Motor neuron (in vitro differentiated cells): ENCODE data around the gene RBM38. TPM values are rescaled to one million over a fixed set of nuclear protein-coding genes. Genes with fewer than 3 reads are reported as not detected.

Experiments used
- ATAC-seq, 8 experiments: fragments of 200-7000 bp; cut with Tn5 transposase; replicated peaks in 6 of 8; 2 replicates each; pipeline ENCODE4 v1.8.0; 2021; ENCODE audit warnings: mild to moderate bottlenecking in 8 of 8, moderate library complexity in 8 of 8
- H3K27ac ChIP-seq, 2 donors: fragments of 250-450 bp; sonication (Bioruptor Pico); 2 replicates each; pipeline ENCODE4 v1.9.0; 2021; ENCODE audit warnings: antibody characterized with exemption in 2 of 2, mild to moderate bottlenecking in 2 of 2, moderate library complexity in 1 of 2
- H3K4me1 ChIP-seq, 2 donors: fragments of 250-450 bp; sonication (Bioruptor Pico); replicated peaks in 1 of 2; 2 replicates each; pipeline ENCODE4 v1.6.1; 2021; ENCODE audit warnings: antibody characterized with exemption in 2 of 2, mild to moderate bottlenecking in 2 of 2, moderate library complexity in 1 of 2
- H3K4me3 ChIP-seq, 5 donors: fragments of 250-450 bp; sonication (Bioruptor Pico); 2 replicates each; pipeline ENCODE4 v1.9.0; 2021; ENCODE audit warnings: antibody characterized with exemption in 5 of 5, mild to moderate bottlenecking in 5 of 5, moderate library complexity in 4 of 5
- WGBS, 10 experiments: fragments of 450-650 bp; shearing (Covaris generic); methylation state at CpG; one replicate each; pipeline ENCODE4 v1.0.0; 2022; 5-methylcytosine and 5-hydroxymethylcytosine counted together
- in situ Hi-C, 9 experiments: fragments of 400-800 bp; cut with MboI; loops; one replicate each; pipeline ENCODE4 v1.15.0; 2021; ENCODE audit warnings: low sequenced_read_pairs in 9 of 9, low pct_unique_long_range_greater_than_20kb in 2 of 9; ENCODE audit not compliant: unreplicated experiment in 9 of 9
- total RNA-seq, 8 experiments: library from RNA; unstranded; fragments of 300-600 nt; gene quantifications; 2 replicates each; pipeline versions ENCODE4 v1.2.3 to v1.2.4, GENCODE V29; 2022

RBM38 gene
- total RNA-seq, 8 experiments from 2014 or later = 1.2 to 24.3 (median 9.6) TPM

- peaks cover 9 to 21% of the 10 kb centered on the region in 2 donors for H3K4me1 ChIP-seq
- 50 to 92% (median 80%) methylated on average over 1 to 8 of the region's 17 CpGs; no CpG with 5 or more reads in 3 of the 10 experiments for WGBS, 10 experiments
Observed at GRCh38 chr20:57442158-57442887, 51.1 kb downstream of the RBM38 start.

GRCh38 chr20:57442888-57443239 lies 51.7 kb downstream of the RBM38 start:
- in situ Hi-C loops = no loop called here
- no peak overlapping the region for H3K27ac ChIP-seq
- H3K4me1 ChIP-seq = peaks cover 9 to 21% of the 10 kb centered on the region in 2 donors
- 31 to 100% (median 87%) methylated on average over 1 to 7 of the region's 9 CpGs; no CpG with 5 or more reads in 4 of the 10 experiments for WGBS, 10 experiments
- no peak overlapping the region for H3K4me3 ChIP-seq
- no peak for ATAC-seq

More at GRCh38 chr20:57442158-57442887, 51.1 kb downstream of the RBM38 start:
- Histone ChIP-seq H3K4me3 (no peak overlapping the region), H3K27ac (no peak overlapping the region)
- ATAC-seq = peak in 6 of 8 experiments; percentile 10 to 79 (median 60)
- in situ Hi-C loops = no loop called here

GRCh38 chr20:57443349-57444265 lies 52.4 kb downstream of the RBM38 start:
- WGBS, 10 experiments = 75 to 96% (median 85%) methylated on average over 5 to 12 of the region's 18 CpGs; no CpG with 5 or more reads in 1 of the 10 experiments
- Histone ChIP-seq H3K27ac (no peak overlapping the region), H3K4me3 (no peak overlapping the region), H3K4me1 (peaks cover 9 to 21% of the 10 kb centered on the region in 2 donors)
- in situ Hi-C loops = no loop called here
- ATAC-seq = no peak

- WGBS, 10 experiments = 53 to 100% (median 73%) methylated on average over 1 to 6 of the region's 16 CpGs; no CpG with 5 or more reads in 6 of the 10 experiments
Observed at GRCh38 chr20:57444394-57445048, 53.3 kb downstream of the RBM38 start.

GRCh38 chr20:57445298-57445697 lies 54.1 kb downstream of the RBM38 start:
- H3K4me1 ChIP-seq = peaks cover 6 to 15% of the 10 kb centered on the region in 2 donors
- in situ Hi-C loops = no loop called here

More at GRCh38 chr20:57444394-57445048, 53.3 kb downstream of the RBM38 start:
- peaks cover 7 to 18% of the 10 kb centered on the region in 2 donors for H3K4me1 ChIP-seq
- ATAC-seq = no peak
- H3K4me3 ChIP-seq = no peak overlapping the region
- no peak overlapping the region for H3K27ac ChIP-seq
- in situ Hi-C loops = no loop called here

GRCh38 chr20:57445774-57446173 lies 54.6 kb downstream of the RBM38 start:
- WGBS, 10 experiments = 40 to 100% (median 92%) methylated on average over 1 of the region's 3 CpGs; no CpG with 5 or more reads in 2 of the 10 experiments
- Histone ChIP-seq H3K4me3 (no peak overlapping the region), H3K4me1 (peaks cover 3 to 16% of the 10 kb centered on the region in 2 donors), H3K27ac (no peak overlapping the region)
- ATAC-seq = no peak
- in situ Hi-C loops = no loop called here

More at GRCh38 chr20:57445298-57445697, 54.1 kb downstream of the RBM38 start:
- WGBS, 10 experiments = 0 to 100% (median 51%) methylated on average over 1 to 7 of the region's 10 CpGs; no CpG with 5 or more reads in 2 of the 10 experiments
- no peak overlapping the region for H3K27ac ChIP-seq
- H3K4me3 ChIP-seq = no peak overlapping the region
- no peak for ATAC-seq

- Histone ChIP-seq H3K4me1 (peaks cover 3 to 8% of the 10 kb centered on the region in 2 donors), H3K27ac (no peak overlapping the region), H3K4me3 (no peak overlapping the region)
- ATAC-seq = no peak
- 40 to 100% (median 90%) methylated on average over 1 to 7 of the region's 9 CpGs; no CpG with 5 or more reads in 1 of the 10 experiments for WGBS, 10 experiments
- in situ Hi-C loops = no loop called here
Observed at GRCh38 chr20:57448764-57449354, 57.7 kb downstream of the RBM38 start.

GRCh38 chr20:57449398-57450354 lies 58.5 kb downstream of the RBM38 start:
- no peak for ATAC-seq
- WGBS, 10 experiments = 33 to 96% (median 68%) methylated on average over 1 to 9 of the region's 14 CpGs; no CpG with 5 or more reads in 2 of the 10 experiments
- H3K4me1 ChIP-seq = peaks cover 3 to 8% of the 10 kb centered on the region in 2 donors
- no peak overlapping the region for H3K4me3 ChIP-seq
- in situ Hi-C loops = no loop called here
- H3K27ac ChIP-seq = no peak overlapping the region

- in situ Hi-C loops = no loop called here
- WGBS, 10 experiments = 50 to 71% (median 62%) methylated on average over 2 to 6 of the region's 12 CpGs; no CpG with 5 or more reads in 6 of the 10 experiments
- H3K4me3 ChIP-seq = no peak overlapping the region
- no peak overlapping the region for H3K27ac ChIP-seq
- peaks cover 3 to 13% of the 10 kb centered on the region in 2 donors for H3K4me1 ChIP-seq
- peak in 6 of 8 experiments; percentile 18 to 54 (median 28) for ATAC-seq
Observed at GRCh38 chr20:57450419-57450818, 59.2 kb downstream of the RBM38 start.

GRCh38 chr20:57450931-57451330 lies 59.7 kb downstream of the RBM38 start:
- ATAC-seq = peak in 4 of 8 experiments; percentile 12 to 38 (median 20)
- Histone ChIP-seq H3K4me3 (no peak overlapping the region), H3K27ac (no peak overlapping the region), H3K4me1 (peaks cover 3 to 13% of the 10 kb centered on the region in 2 donors)
- in situ Hi-C loops = no loop called here
- WGBS, 10 experiments = 40 to 90% (median 80%) methylated on average over 1 to 4 of the region's 13 CpGs; no CpG with 5 or more reads in 7 of the 10 experiments

- H3K4me3 ChIP-seq = no peak overlapping the region
- 52 to 100% (median 79%) methylated on average over 1 to 3 of the region's 7 CpGs; no CpG with 5 or more reads in 6 of the 10 experiments for WGBS, 10 experiments
- peaks cover 3 to 13% of the 10 kb centered on the region in 2 donors for H3K4me1 ChIP-seq
- in situ Hi-C loops = no loop called here
- no peak for ATAC-seq
- no peak overlapping the region for H3K27ac ChIP-seq
Observed at GRCh38 chr20:57451431-57451794, 60.2 kb downstream of the RBM38 start.
